Activated naive CD4-positive, alpha-beta T cell treated with anti-CD3 and anti-CD28 coated beads, Interleukin-2, amount 50 U/mL, for 24 hours (primary cell): ENCODE results near the gene RNF223.
"Not testable (repeated sequence)": the region's sequence is repeated elsewhere in the genome, so short reads cannot be mapped to it uniquely, and the experiment has no call there.

ENCODE experiments used
- H3K27ac Mint-ChIP-seq: one replicate; pipeline ENCODE4 v1.8.0; 2021; ENCODE audit warnings: mild to moderate bottlenecking, mixed read lengths
- H3K27me3 Mint-ChIP-seq: one replicate; pipeline ENCODE4 v1.8.0; 2021; ENCODE audit warnings: mixed read lengths
- H3K36me3 Mint-ChIP-seq: one replicate; pipeline ENCODE4 v1.8.0; 2021; ENCODE audit warnings: mixed read lengths
- H3K4me1 Mint-ChIP-seq: one replicate; pipeline ENCODE4 v1.8.0; 2021; ENCODE audit warnings: mixed read lengths
- H3K4me3 Mint-ChIP-seq: one replicate; pipeline ENCODE4 v1.8.0; 2021; ENCODE audit warnings: mild to moderate bottlenecking, mixed read lengths
- H3K9me3 Mint-ChIP-seq: one replicate; pipeline ENCODE4 v1.8.0; 2021; ENCODE audit warnings: mixed read lengths

Gene RNF223

GRCh38 chr1:1084372-1085170, 10.5 kb upstream of the RNF223 start:
- Mint-ChIP-seq H3K4me1 (no peaks in the 10 kb centered on the region), H3K36me3 (no peaks in the 10 kb centered on the region), H3K27ac (no peak overlapping the region), H3K4me3 (no peak overlapping the region), H3K27me3 (no peaks in the 10 kb centered on the region), H3K9me3 (no peaks in the 10 kb centered on the region)

GRCh38 chr1:1083416-1084371, 9.6 kb upstream of the RNF223 start:
- Mint-ChIP-seq H3K27me3 (no peaks in the 10 kb centered on the region), H3K4me3 (no peak overlapping the region), H3K27ac (no peak overlapping the region), H3K4me1 (no peaks in the 10 kb centered on the region), H3K9me3 (no peaks in the 10 kb centered on the region), H3K36me3 (no peaks in the 10 kb centered on the region)

GRCh38 chr1:1082776-1083415, 8.8 kb upstream of the RNF223 start:
- Mint-ChIP-seq H3K4me1 (no peaks in the 10 kb centered on the region), H3K4me3 (no peak overlapping the region), H3K36me3 (no peaks in the 10 kb centered on the region), H3K27ac (no peak overlapping the region), H3K9me3 (no peaks in the 10 kb centered on the region), H3K27me3 (no peaks in the 10 kb centered on the region)

- Mint-ChIP-seq H3K36me3 (no peaks in the 10 kb centered on the region), H3K9me3 (no peaks in the 10 kb centered on the region), H3K4me1 (no peaks in the 10 kb centered on the region), H3K27me3 (no peaks in the 10 kb centered on the region), H3K27ac (no peak overlapping the region), H3K4me3 (no peak overlapping the region)
Measured at GRCh38 chr1:1082239-1082775, 8.2 kb upstream of the RNF223 start.

GRCh38 chr1:1081311-1082238, 7.5 kb upstream of the RNF223 start:
- Mint-ChIP-seq H3K27ac (no peak overlapping the region), H3K9me3 (no peaks in the 10 kb centered on the region), H3K4me1 (no peaks in the 10 kb centered on the region), H3K36me3 (no peaks in the 10 kb centered on the region), H3K4me3 (no peak overlapping the region), H3K27me3 (no peaks in the 10 kb centered on the region)

- no peak overlapping the region for H3K27ac Mint-ChIP-seq
- H3K4me1 Mint-ChIP-seq, result no peaks in the 10 kb centered on the region
- no peaks in the 10 kb centered on the region for H3K27me3 Mint-ChIP-seq
- no peaks in the 10 kb centered on the region for H3K9me3 Mint-ChIP-seq
- H3K4me3 Mint-ChIP-seq, result no peak overlapping the region
- H3K36me3 Mint-ChIP-seq, result no peaks in the 10 kb centered on the region
Measured at GRCh38 chr1:1080951-1081310, 6.8 kb upstream of the RNF223 start.

GRCh38 chr1:1080122-1080757, 6.1 kb upstream of the RNF223 start:
- Mint-ChIP-seq H3K9me3 (no peaks in the 10 kb centered on the region), H3K27me3 (no peaks in the 10 kb centered on the region), H3K4me3 (no peak overlapping the region), H3K27ac (no peak overlapping the region), H3K36me3 (no peaks in the 10 kb centered on the region), H3K4me1 (no peaks in the 10 kb centered on the region)

- no peak overlapping the region for H3K27ac Mint-ChIP-seq
- H3K27me3 Mint-ChIP-seq, result peaks cover 3% of the 10 kb centered on the region
- H3K4me3 Mint-ChIP-seq, result peak overlapping the region; percentile 30
- no peaks in the 10 kb centered on the region for H3K9me3 Mint-ChIP-seq
- H3K4me1 Mint-ChIP-seq, result no peaks in the 10 kb centered on the region
- H3K36me3 Mint-ChIP-seq, result no peaks in the 10 kb centered on the region
Measured at GRCh38 chr1:1079408-1080121, 5.5 kb upstream of the RNF223 start.

GRCh38 chr1:1077396-1077795, 3.3 kb upstream of the RNF223 start:
- H3K27ac Mint-ChIP-seq, H3K36me3 Mint-ChIP-seq, H3K27me3 Mint-ChIP-seq, H3K4me1 Mint-ChIP-seq, H3K4me3 Mint-ChIP-seq, H3K9me3 Mint-ChIP-seq: not testable (repeated sequence)

GRCh38 chr1:1075148-1075935, 1.2 kb upstream of the RNF223 start:
- H3K27ac Mint-ChIP-seq, result no peak overlapping the region
- no peak overlapping the region for H3K4me3 Mint-ChIP-seq
- H3K36me3 Mint-ChIP-seq, result no peaks in the 10 kb centered on the region
- no peaks in the 10 kb centered on the region for H3K9me3 Mint-ChIP-seq
- H3K4me1 Mint-ChIP-seq, result no peaks in the 10 kb centered on the region
- H3K27me3 Mint-ChIP-seq, result peaks cover 4% of the 10 kb centered on the region

- Mint-ChIP-seq H3K9me3 (no peaks in the 10 kb centered on the region), H3K4me3 (no peak overlapping the region), H3K27ac (no peak overlapping the region), H3K27me3 (peaks cover 4% of the 10 kb centered on the region), H3K4me1 (no peaks in the 10 kb centered on the region), H3K36me3 (no peaks in the 10 kb centered on the region)
Measured at GRCh38 chr1:1074631-1075147, 583 bp upstream of the RNF223 start.

- no peaks in the 10 kb centered on the region for H3K9me3 Mint-ChIP-seq
- no peak overlapping the region for H3K27ac Mint-ChIP-seq
- no peaks in the 10 kb centered on the region for H3K36me3 Mint-ChIP-seq
- H3K4me3 Mint-ChIP-seq, result no peak overlapping the region
- H3K4me1 Mint-ChIP-seq, result no peaks in the 10 kb centered on the region
- H3K27me3 Mint-ChIP-seq, result peaks cover 4% of the 10 kb centered on the region
Measured at GRCh38 chr1:1072849-1073742, 1.0 kb downstream of the RNF223 start.
